Tibial nerve (tissue), 4 donors: ENCODE data around the gene AFMID. TPM values are rescaled to one million over a fixed set of nuclear protein-coding genes. Genes with fewer than 3 reads are reported as not detected.
A peak's percentile ranks its signal among the peaks of the same experiment; 100 is the strongest.

Experiments
- DNase-seq, 2 donors: peaks; one replicate each; pipeline ENCODE4 v3.0.0-alpha.2; 2019; ENCODE audit warnings: low spot score in 2 of 2
- H3K27ac ChIP-seq, 4 donors: fragments of 200-600 bp; sonication (generic) in 3 of 4; one replicate each; pipeline ENCODE4 v1.5.1; 2017 to 2019; ENCODE audit warnings: mild to moderate bottlenecking in 1 of 4
- H3K27me3 ChIP-seq, 2 donors: fragments of 200-600 bp; sonication (generic) in 1 of 2; one replicate each; pipeline versions ENCODE4 v1.5.1 to v1.6.0; 2017 to 2019
- H3K36me3 ChIP-seq, 3 donors: fragments of 200-600 bp; sonication (generic); one replicate each; pipeline ENCODE4 v1.5.1; 2018 to 2019
- H3K4me1 ChIP-seq, 4 donors: fragments of 200-600 bp; sonication (generic) in 3 of 4; one replicate each; pipeline ENCODE4 v1.5.1; 2017 to 2019
- H3K4me3 ChIP-seq, 4 donors: fragments of 200-600 bp; sonication (generic) in 3 of 4; one replicate each; pipeline ENCODE4 v1.5.1; 2017 to 2019; ENCODE audit warnings: mild to moderate bottlenecking in 1 of 4, moderate library complexity in 1 of 4
- H3K9me3 ChIP-seq, 4 donors: fragments of 200-600 bp; sonication (generic) in 3 of 4; one replicate each; pipeline ENCODE4 v1.5.1; 2017 to 2019
- EP300 ChIP-seq, 2 donors: sonication (generic); formaldehyde crosslinking; IDR thresholded peaks; one replicate each; pipeline ENCODE4 v1.6.1; 2017; ENCODE audit warnings: antibody characterized with exemption in 2 of 2, mild to moderate bottlenecking in 1 of 2
- POLR2A ChIP-seq, 2 donors: fragments of 450-650 bp; IDR thresholded peaks; one replicate each; pipeline ENCODE4 v1.6.1; 2017; ENCODE audit warnings: antibody characterized with exemption in 2 of 2, mild to moderate bottlenecking in 2 of 2, moderate library complexity in 2 of 2
- WGBS, 2 donors: methylation state at CpG; one replicate each; pipeline ENCODE4 v1.1.5; 2018; 5-methylcytosine and 5-hydroxymethylcytosine counted together
- total RNA-seq, 4 donors: library from RNA; depleted of rRNA; stranded (reverse); fragments of >200 nt; gene quantifications; one replicate each; pipeline ENCODE4 v1.1.0, GENCODE V29; 2016
- TF ChIP-seq, protein P1 (sequence below), 5 experiments: fragments of 200-600 bp in 3 of 5; fragments of 450-650 bp in 2 of 5; sonication (generic) in 3 of 5; IDR thresholded peaks; one replicate each; pipeline ENCODE4 v1.5.1; 2016 to 2019; ENCODE audit warnings: antibody characterized with exemption in 5 of 5, mild to moderate bottlenecking in 3 of 5, moderate library complexity in 2 of 5

The AFMID gene
- total RNA-seq, 4 donors from 2014 or later, result 29.7 to 40.6 (median 37.7) TPM

DNA sequence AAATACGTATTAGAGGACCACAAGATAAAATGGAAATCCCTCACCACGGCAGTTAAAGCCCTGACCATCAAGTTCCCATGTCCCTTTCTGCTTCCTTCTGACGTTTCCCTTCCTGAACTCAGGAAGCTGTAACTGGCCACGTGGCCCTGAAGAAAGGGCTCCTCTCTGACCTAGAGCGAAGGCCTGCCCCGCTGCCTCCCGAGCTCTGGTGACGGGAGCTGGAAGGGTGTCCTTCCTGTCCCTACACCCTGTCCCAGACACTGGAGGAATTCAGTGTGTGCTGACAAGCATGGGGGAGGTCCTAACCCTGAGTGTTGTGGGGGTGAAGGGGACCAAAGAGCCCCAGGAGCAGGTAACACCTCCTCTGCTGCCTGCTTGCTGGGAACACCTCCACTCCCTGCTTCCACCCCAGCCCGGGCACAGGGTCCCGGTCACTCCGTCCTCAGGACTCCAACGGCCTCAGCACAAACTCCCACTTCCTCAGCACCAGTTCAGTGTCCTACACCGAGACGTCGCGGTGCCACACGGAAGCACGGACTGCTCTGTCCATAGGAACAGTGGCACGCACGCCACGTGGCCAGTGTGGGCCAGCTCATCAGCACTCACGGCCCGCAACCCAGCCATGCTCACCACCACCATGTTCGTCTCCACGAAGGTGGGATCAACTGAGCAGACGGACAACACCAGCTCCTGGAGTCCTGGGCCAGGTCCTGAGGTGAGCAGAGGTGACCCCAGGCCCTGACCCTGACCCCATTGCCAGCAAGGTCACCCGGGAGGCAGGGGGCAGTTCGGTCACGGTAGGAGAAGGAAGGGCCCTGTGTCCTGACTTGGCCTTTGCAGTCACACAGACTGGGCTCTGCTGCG is 61.1 kb downstream of the AFMID start:
- DNase-seq, result no peak

DNA sequence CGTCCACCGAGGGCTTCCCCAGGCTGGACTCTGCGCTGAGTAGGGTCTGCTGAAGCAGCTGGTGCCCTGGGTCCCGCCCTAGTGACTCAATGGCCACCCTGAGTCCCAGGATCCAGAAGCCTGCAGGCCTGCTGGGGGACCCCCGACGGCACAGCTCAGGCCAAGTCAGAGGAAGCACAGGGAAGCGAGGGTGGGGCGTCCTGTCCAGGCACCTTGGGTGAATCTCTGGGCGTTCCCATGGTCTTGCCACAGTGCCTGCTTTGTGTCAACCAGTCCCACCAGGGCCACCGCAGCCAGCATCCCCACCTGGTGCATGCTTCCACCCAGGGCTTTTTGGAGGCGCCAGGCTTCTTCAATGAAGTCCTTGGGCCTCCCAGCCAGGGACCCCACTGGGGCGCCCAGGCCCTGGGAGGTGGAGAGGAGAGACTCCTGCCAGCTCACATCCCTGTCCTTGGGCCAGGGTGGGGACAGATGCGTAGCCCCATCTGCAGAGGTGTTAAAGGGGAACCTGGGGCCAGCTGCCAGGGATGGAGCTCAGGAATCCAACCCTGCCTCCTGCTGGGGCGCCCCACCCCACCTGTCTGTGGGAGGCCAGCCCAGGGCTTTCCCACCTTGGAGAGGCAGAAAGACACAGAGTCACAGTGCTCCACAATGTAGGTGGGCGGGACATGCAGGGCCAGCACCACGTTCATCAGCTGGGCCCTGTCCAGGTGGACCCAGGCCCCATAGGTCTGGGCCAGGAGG is 62.1 kb downstream of the AFMID start:
- Histone ChIP-seq H3K9me3 (peaks cover 0 to 5% (median 0%) of the 10 kb centered on the region in 4 donors), H3K36me3 (no peaks in the 10 kb centered on the region), H3K27ac (no peak overlapping the region), H3K4me1 (peaks cover 0 to 23% (median 18%) of the 10 kb centered on the region in 4 donors), H3K27me3 (no peaks in the 10 kb centered on the region), H3K4me3 (no peak overlapping the region)
- TF ChIP-seq POLR2A (IDR thresholded peaks at IDR 0.05), result no peak
- no peak for TF ChIP-seq EP300 (IDR thresholded peaks at IDR 0.05)
- TF ChIP-seq, protein P1, sequence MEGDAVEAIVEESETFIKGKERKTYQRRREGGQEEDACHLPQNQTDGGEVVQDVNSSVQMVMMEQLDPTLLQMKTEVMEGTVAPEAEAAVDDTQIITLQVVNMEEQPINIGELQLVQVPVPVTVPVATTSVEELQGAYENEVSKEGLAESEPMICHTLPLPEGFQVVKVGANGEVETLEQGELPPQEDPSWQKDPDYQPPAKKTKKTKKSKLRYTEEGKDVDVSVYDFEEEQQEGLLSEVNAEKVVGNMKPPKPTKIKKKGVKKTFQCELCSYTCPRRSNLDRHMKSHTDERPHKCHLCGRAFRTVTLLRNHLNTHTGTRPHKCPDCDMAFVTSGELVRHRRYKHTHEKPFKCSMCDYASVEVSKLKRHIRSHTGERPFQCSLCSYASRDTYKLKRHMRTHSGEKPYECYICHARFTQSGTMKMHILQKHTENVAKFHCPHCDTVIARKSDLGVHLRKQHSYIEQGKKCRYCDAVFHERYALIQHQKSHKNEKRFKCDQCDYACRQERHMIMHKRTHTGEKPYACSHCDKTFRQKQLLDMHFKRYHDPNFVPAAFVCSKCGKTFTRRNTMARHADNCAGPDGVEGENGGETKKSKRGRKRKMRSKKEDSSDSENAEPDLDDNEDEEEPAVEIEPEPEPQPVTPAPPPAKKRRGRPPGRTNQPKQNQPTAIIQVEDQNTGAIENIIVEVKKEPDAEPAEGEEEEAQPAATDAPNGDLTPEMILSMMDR (IDR thresholded peaks at IDR 0.05), result no peak
- WGBS, 2 donors, result 74 to 82% methylated on average over 4 to 6 of the region's 16 CpGs
- no peak for DNase-seq

More for the DNA sequence above, 61.1 kb downstream of the AFMID start:
- no peaks in the 10 kb centered on the region for H3K27me3 ChIP-seq
- peaks cover 0 to 5% (median 0%) of the 10 kb centered on the region in 4 donors for H3K9me3 ChIP-seq
- peaks cover 0 to 19% (median 12%) of the 10 kb centered on the region in 4 donors for H3K4me1 ChIP-seq
- no peaks in the 10 kb centered on the region for H3K36me3 ChIP-seq
- 67 to 70% methylated on average over 29 of the region's 30 CpGs for WGBS, 2 donors
- H3K27ac ChIP-seq, result no peak overlapping the region
- TF ChIP-seq EP300 (IDR thresholded peaks at IDR 0.05) (no peak), POLR2A (IDR thresholded peaks at IDR 0.05) (no peak)
- TF ChIP-seq, protein P1 (IDR thresholded peaks at IDR 0.05), result no peak
- no peak overlapping the region for H3K4me3 ChIP-seq

DNA sequence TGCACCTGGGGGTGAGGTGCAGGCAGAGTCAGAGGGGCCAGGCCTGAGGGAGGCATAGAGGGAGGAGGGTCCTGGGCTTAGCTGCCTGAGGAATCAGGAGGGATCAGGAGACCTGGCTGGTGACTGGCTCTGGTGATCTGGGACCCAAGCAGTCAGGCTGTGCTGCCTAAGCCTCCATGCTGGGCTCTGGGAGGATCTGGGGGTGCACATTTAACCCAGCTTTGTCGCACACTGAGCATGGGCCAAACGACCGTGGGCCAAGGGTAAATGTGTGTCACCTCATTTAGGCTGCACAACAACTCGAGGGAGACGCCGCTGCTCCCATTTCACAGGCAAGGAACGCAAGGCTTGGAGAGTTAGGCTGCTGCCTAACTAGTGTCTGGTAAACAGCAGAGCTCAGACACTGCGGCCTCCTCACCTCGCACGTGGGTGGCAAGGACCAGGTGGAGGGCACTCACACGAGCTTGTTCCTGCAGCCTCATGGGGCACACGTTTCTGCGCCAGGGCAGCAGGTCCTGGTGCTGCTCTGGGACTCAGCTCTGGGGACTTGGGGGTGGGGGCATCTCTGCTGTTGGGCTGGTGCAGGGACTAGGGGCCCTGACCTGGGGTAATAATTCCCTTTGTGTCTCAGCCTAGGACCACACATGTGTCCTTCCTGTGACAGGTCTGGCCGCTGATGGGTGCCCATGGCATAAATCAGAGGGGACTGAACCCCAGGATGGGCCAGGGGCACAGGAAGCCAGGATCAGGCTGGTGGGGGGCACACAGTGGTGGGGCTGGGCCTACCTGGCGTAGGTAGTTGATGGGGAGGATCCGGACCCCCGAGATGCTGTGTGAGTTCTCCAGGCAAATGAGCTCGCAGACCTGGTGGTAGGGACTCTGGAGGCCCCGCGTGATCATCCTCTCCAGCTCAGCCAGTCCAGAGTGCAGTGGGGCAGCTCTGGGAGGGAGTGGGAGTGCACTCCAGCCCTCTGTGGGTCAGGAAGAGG is 63.0 kb downstream of the AFMID start:
- no peak for DNase-seq
- Histone ChIP-seq H3K36me3 (no peaks in the 10 kb centered on the region), H3K4me3 (no peak overlapping the region), H3K4me1 (peaks cover 0 to 23% (median 18%) of the 10 kb centered on the region in 4 donors), H3K27ac (no peak overlapping the region), H3K27me3 (no peaks in the 10 kb centered on the region), H3K9me3 (peaks cover 0 to 5% (median 0%) of the 10 kb centered on the region in 4 donors)
- TF ChIP-seq EP300 (IDR thresholded peaks at IDR 0.05) (no peak), POLR2A (IDR thresholded peaks at IDR 0.05) (no peak)
- TF ChIP-seq, protein P1 (IDR thresholded peaks at IDR 0.05), result no peak
- 68 to 71% methylated on average over 14 to 18 of the region's 20 CpGs for WGBS, 2 donors

DNA sequence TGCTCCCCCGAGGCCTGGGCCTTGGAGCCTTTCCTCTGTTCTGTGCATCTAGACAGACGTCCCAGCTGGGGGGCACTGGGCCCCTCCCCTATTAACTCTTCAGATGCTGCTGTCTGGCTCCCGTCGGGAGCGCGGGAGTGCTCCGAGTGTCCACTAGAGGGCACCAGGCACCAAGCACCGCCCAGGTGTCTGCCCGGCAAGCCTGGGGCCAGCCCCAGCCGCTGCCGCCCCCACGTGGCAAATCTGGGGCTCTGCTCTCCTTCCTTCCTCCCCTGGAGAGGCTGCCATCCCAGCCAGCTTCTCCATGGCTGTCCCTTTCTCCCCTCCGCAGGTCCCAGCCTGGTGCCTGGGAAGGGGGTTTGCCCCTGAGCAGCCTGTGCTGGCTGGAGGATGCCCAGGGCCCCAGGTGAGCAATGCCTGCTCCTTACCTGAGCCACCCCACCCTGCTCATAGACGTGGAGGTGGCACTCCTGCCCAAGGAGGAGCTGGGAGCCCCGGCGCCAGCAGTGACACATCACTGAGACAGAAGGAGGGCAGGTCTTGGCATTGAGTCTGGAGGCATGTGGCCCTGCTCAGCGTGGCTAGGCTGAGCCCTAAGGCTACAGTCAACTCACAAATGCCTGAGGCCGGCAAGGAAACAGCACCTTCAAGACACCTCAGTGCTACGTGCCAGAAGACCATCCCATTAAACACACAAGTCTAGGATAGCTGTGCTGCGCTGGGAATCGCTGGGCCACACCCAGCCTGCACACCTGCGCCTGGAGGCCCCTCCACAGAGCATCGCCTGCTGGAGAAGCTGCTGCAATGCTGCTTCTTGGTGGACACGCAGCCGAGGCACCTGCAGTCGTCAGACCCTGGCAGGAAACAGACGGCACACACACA is 64.0 kb downstream of the AFMID start:
- no peak overlapping the region for H3K27ac ChIP-seq
- DNase-seq, result peak; percentile 55 to 64
- no peaks in the 10 kb centered on the region for H3K9me3 ChIP-seq
- H3K27me3 ChIP-seq, result no peaks in the 10 kb centered on the region
- TF ChIP-seq, protein P1 (IDR thresholded peaks at IDR 0.05), result peak; percentile 94 to 99 (median 99)
- TF ChIP-seq POLR2A (IDR thresholded peaks at IDR 0.05), result no peak
- TF ChIP-seq EP300 (IDR thresholded peaks at IDR 0.05), result no peak
- no peaks in the 10 kb centered on the region for H3K36me3 ChIP-seq
- H3K4me1 ChIP-seq, result peaks cover 0 to 23% (median 18%) of the 10 kb centered on the region in 4 donors
- no peak overlapping the region for H3K4me3 ChIP-seq
- 39 to 42% methylated on average over 19 to 21 of the region's 27 CpGs for WGBS, 2 donors
